ENCODE data around the gene MVD. TPM values are rescaled to one million over a fixed set of nuclear protein-coding genes. Genes with fewer than 3 reads are reported as not detected.

The MVD gene
- total RNA-seq, 4 donors from 2014 or later, result 27.0 to 32.4 (median 29.3) TPM

DNA sequence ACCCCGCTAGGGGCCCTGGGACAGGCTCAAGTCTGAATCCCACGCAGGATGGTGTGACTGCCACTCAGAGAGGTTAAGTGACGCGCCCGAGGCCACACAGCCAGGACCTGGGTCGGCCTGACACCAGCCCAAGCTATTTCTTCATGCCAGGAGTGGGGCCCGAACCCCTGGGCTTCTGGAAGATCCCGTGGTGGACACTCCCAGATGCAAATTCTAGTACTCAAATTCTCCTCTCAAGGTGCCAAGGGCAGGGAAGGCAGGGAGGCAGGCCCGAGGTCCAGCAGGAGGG is 19.3 kb downstream of the MVD start:
- DNase-seq (ENCODE audit: extremely low spot score), result no peak
- no peak overlapping the region for H3K4me3 ChIP-seq
- H3K27me3 ChIP-seq, result peaks cover 0 to 29% (median 17%) of the 10 kb centered on the region in 4 donors
- peaks cover 0 to 8% (median 0%) of the 10 kb centered on the region in 4 donors for H3K36me3 ChIP-seq
- no peak for TF ChIP-seq POLR2AphosphoS5 (IDR thresholded peaks at IDR 0.05)
- TF ChIP-seq, protein P1, sequence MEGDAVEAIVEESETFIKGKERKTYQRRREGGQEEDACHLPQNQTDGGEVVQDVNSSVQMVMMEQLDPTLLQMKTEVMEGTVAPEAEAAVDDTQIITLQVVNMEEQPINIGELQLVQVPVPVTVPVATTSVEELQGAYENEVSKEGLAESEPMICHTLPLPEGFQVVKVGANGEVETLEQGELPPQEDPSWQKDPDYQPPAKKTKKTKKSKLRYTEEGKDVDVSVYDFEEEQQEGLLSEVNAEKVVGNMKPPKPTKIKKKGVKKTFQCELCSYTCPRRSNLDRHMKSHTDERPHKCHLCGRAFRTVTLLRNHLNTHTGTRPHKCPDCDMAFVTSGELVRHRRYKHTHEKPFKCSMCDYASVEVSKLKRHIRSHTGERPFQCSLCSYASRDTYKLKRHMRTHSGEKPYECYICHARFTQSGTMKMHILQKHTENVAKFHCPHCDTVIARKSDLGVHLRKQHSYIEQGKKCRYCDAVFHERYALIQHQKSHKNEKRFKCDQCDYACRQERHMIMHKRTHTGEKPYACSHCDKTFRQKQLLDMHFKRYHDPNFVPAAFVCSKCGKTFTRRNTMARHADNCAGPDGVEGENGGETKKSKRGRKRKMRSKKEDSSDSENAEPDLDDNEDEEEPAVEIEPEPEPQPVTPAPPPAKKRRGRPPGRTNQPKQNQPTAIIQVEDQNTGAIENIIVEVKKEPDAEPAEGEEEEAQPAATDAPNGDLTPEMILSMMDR (IDR thresholded peaks at IDR 0.05), result no peak
- TF ChIP-seq POLR2A (IDR thresholded peaks at IDR 0.05; ENCODE audit: low read depth), result no peak
- no peak for TF ChIP-seq EP300 (IDR thresholded peaks at IDR 0.05)
- no peaks in the 10 kb centered on the region for H3K9me3 ChIP-seq
- WGBS, result no CpG with 5 or more reads among the region's 9 CpGs
- no peak overlapping the region for H3K27ac ChIP-seq (replicated peaks in 1 of 4)
- intact Hi-C loops (cut with DNase I), result no loop called here
- H3K4me1 ChIP-seq, result peaks cover 0 to 13% (median 0%) of the 10 kb centered on the region in 4 donors

DNA sequence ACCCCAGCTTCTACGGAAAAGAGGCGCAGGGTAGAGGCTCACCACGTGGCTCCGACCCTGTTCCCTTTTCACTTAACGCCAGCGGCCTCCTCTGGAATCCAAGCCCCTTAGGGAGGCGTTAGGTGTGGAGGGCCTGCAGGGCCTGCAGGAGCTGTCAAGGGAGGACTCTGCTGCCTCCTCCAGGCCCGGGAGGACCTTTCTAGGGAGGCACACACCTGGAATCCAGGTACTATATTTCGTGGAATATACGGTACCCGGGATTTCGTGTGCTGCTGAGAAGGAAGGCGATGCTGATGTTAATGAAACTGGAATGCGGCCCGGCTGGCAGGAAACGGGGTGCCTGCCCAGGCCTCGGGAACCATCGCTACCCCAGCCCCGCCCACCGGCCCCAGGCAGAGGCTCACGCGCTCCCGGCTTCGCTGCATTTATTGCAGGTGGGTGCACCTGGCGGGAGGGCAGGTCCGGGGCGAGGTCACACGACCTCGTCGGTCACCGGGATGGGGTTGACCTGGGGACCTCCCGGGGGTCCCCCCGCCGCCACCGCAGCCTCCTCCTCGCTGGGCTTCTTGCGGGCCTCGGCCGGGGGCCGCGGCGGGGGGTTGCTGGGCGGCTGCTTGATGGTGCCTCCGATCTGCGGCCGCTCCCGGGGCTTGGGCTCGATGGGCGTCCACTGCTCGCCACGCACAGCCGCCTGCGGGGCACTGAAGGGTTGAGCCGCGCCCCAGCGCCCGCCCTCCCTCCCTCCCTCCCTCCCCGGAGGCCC is 19.8 kb downstream of the MVD start:
- no peak for TF ChIP-seq POLR2A (IDR thresholded peaks at IDR 0.05; ENCODE audit: low read depth)
- TF ChIP-seq EP300 (IDR thresholded peaks at IDR 0.05), result no peak
- no peak for TF ChIP-seq POLR2AphosphoS5 (IDR thresholded peaks at IDR 0.05)
- TF ChIP-seq, protein P1 (IDR thresholded peaks at IDR 0.05), result no peak
- DNase-seq (ENCODE audit: extremely low spot score), result no peak
- intact Hi-C loops (cut with DNase I), result no loop called here
- no peak overlapping the region for H3K27ac ChIP-seq (replicated peaks in 1 of 4)
- H3K27me3 ChIP-seq, result peaks cover 0 to 35% (median 22%) of the 10 kb centered on the region in 4 donors
- H3K36me3 ChIP-seq, result peaks cover 0 to 8% (median 0%) of the 10 kb centered on the region in 4 donors
- H3K9me3 ChIP-seq, result no peaks in the 10 kb centered on the region
- peaks cover 0 to 13% (median 0%) of the 10 kb centered on the region in 4 donors for H3K4me1 ChIP-seq
- WGBS, result 87% methylated on average over 35 of the region's 58 CpGs
- H3K4me3 ChIP-seq, result no peak overlapping the region

- no peak for DNase-seq (ENCODE audit: extremely low spot score)
- Histone ChIP-seq H3K36me3 (peaks cover 0 to 8% (median 0%) of the 10 kb centered on the region in 4 donors), H3K9me3 (no peaks in the 10 kb centered on the region), H3K4me1 (peaks cover 0 to 13% (median 0%) of the 10 kb centered on the region in 4 donors), H3K4me3 (no peak overlapping the region), H3K27me3 (peaks cover 0 to 58% (median 24%) of the 10 kb centered on the region in 4 donors), H3K27ac (replicated peaks in 1 of 4) (no peak overlapping the region)
- 62% methylated on average over 10 of the region's 17 CpGs for WGBS
- intact Hi-C loops (cut with DNase I), result no loop called here
- TF ChIP-seq, protein P1 (IDR thresholded peaks at IDR 0.05), result no peak
- TF ChIP-seq POLR2A (IDR thresholded peaks at IDR 0.05; ENCODE audit: low read depth), result no peak
- TF ChIP-seq EP300 (IDR thresholded peaks at IDR 0.05), result no peak
- no peak for TF ChIP-seq POLR2AphosphoS5 (IDR thresholded peaks at IDR 0.05)
These were observed 22.2 kb downstream of the MVD start for GRCh38 chr16:88640498-88641247.

GRCh38 chr16:88640039-88640495 is 22.8 kb downstream of the MVD start:
- Histone ChIP-seq H3K4me3 (no peak overlapping the region), H3K27me3 (peaks cover 0 to 64% (median 24%) of the 10 kb centered on the region in 4 donors), H3K27ac (replicated peaks in 1 of 4) (no peak overlapping the region), H3K9me3 (no peaks in the 10 kb centered on the region), H3K4me1 (peaks cover under 1 to 17% (median 1%) of the 10 kb centered on the region in 4 donors), H3K36me3 (peaks cover 0 to 8% (median 0%) of the 10 kb centered on the region in 4 donors)
- 47% methylated on average over 13 of the region's 13 CpGs for WGBS
- no peak for DNase-seq (ENCODE audit: extremely low spot score)
- TF ChIP-seq POLR2A (IDR thresholded peaks at IDR 0.05; ENCODE audit: low read depth) (no peak), EP300 (IDR thresholded peaks at IDR 0.05) (no peak), POLR2AphosphoS5 (IDR thresholded peaks at IDR 0.05) (no peak)
- TF ChIP-seq, protein P1 (IDR thresholded peaks at IDR 0.05), result no peak
- intact Hi-C loops (cut with DNase I), result no loop called here
